ENCODE data around the gene NOP53.
"Not testable (repeated sequence)": the region's sequence is repeated elsewhere in the genome, so short reads cannot be mapped to it uniquely, and the experiment has no call there.

Gene NOP53

GRCh38 chr19:47779524-47780214 lies 34.3 kb downstream of the NOP53 start:
- no peak for DNase-seq

- no peak for DNase-seq
These were observed 34.8 kb downstream of the NOP53 start for GRCh38 chr19:47780215-47780551.

GRCh38 chr19:47781590-47782262 lies 36.4 kb downstream of the NOP53 start:
- no peak for DNase-seq

- DNase-seq: no peak
These were observed 41.2 kb downstream of the NOP53 start for GRCh38 chr19:47786566-47786965.

- DNase-seq: not testable (repeated sequence)
These were observed 42.0 kb downstream of the NOP53 start for GRCh38 chr19:47787307-47787706.

- DNase-seq: not testable (repeated sequence)
These were observed 44.5 kb downstream of the NOP53 start for GRCh38 chr19:47789811-47790210.

- DNase-seq: peak; percentile 61
These were observed 45.1 kb downstream of the NOP53 start for GRCh38 chr19:47790398-47790814.

GRCh38 chr19:47792616-47793015 lies 47.3 kb downstream of the NOP53 start:
- no peak for DNase-seq

GRCh38 chr19:47794526-47794925 lies 49.2 kb downstream of the NOP53 start:
- no peak for DNase-seq

- DNase-seq: no peak
These were observed 51.4 kb downstream of the NOP53 start for GRCh38 chr19:47796785-47797184.

- DNase-seq: no peak
These were observed 52.9 kb downstream of the NOP53 start for GRCh38 chr19:47797996-47798903.

GRCh38 chr19:47798904-47799266 lies 53.5 kb downstream of the NOP53 start:
- DNase-seq: no peak

GRCh38 chr19:47801270-47801669 lies 55.9 kb downstream of the NOP53 start:
- DNase-seq: no peak

GRCh38 chr19:47802521-47803043 lies 57.2 kb downstream of the NOP53 start:
- no peak for DNase-seq

GRCh38 chr19:47803148-47803547 lies 57.8 kb downstream of the NOP53 start:
- not testable (repeated sequence) for DNase-seq

GRCh38 chr19:47803671-47804070 lies 58.3 kb downstream of the NOP53 start:
- DNase-seq: not testable (repeated sequence)

- DNase-seq: not testable (repeated sequence)
These were observed 59.1 kb downstream of the NOP53 start, which contains the start of gene TPRX1 for GRCh38 chr19:47804451-47804850. TPRX1 (minus strand) TSS chr19:47804551; CDS start chr19:47804539, 12 bp downstream.

- no peak for DNase-seq
These were observed 60.0 kb downstream of the NOP53 start for GRCh38 chr19:47805313-47805712.

- no peak for DNase-seq
These were observed 61.1 kb downstream of the NOP53 start for GRCh38 chr19:47806435-47806834.
